Smooth muscle cell (in vitro differentiated cells): ENCODE results near the gene PMPCA. TPM values are rescaled to one million over a fixed set of nuclear protein-coding genes. Genes with fewer than 3 reads are reported as not detected.

Experiments used
- DNase-seq: peaks from one replicate; lab custom pipeline; 2025; ENCODE audit not compliant: unreplicated experiment; lab: John Stamatoyannopoulos, UW
- H2AFZ ChIP-seq: fragments of 200-600 bp; sonication (generic); 2 replicates; pipeline ENCODE4 v1.6.0; 2016; ENCODE audit warnings: antibody characterized with exemption, low read depth, mild to moderate bottlenecking
- H3F3A ChIP-seq: fragments of 200-600 bp; sonication (generic); 2 replicates; pipeline ENCODE4 v1.6.0; 2017; ENCODE audit warnings: antibody characterized with exemption, low read depth
- H3K27ac ChIP-seq: fragments of 200-600 bp; sonication (generic); 2 replicates; pipeline ENCODE4 v1.5.1; 2016; ENCODE audit warnings: low read depth, mild to moderate bottlenecking
- H3K27me3 ChIP-seq: fragments of 200-600 bp; sonication (generic); 2 replicates; pipeline ENCODE4 v1.6.1; 2016; ENCODE audit warnings: low read depth, mild to moderate bottlenecking
- H3K36me3 ChIP-seq: fragments of 200-600 bp; sonication (generic); 2 replicates; pipeline ENCODE4 v1.5.1; 2016; ENCODE audit warnings: low read depth
- H3K4me1 ChIP-seq: fragments of 200-600 bp; sonication (generic); 2 replicates; pipeline ENCODE4 v1.5.1; 2016; ENCODE audit warnings: low read depth
- H3K4me2 ChIP-seq: fragments of 200-600 bp; sonication (generic); 2 replicates; pipeline ENCODE4 v1.6.0; 2016; ENCODE audit warnings: mild to moderate bottlenecking
- H3K4me3 ChIP-seq: fragments of 200-600 bp; sonication (generic); 2 replicates; pipeline ENCODE4 v1.5.1; 2016; ENCODE audit warnings: mild to moderate bottlenecking
- H3K79me2 ChIP-seq: fragments of 200-600 bp; sonication (generic); 2 replicates; pipeline ENCODE4 v1.6.0; 2016; ENCODE audit warnings: low read depth, mild to moderate bottlenecking
- H3K9ac ChIP-seq: fragments of 200-600 bp; sonication (generic); 2 replicates; pipeline ENCODE4 v1.6.0; 2016; ENCODE audit warnings: low read depth
- H3K9me3 ChIP-seq: fragments of 200-600 bp; sonication (generic); replicated peaks from 2 replicates; pipeline ENCODE4 v1.5.1; 2016; ENCODE audit warnings: low read depth
- H4K20me1 ChIP-seq: fragments of 200-600 bp; sonication (generic); 2 replicates; pipeline ENCODE4 v1.6.0; 2016; ENCODE audit warnings: low read depth
- WGBS: methylation state at CpG from one replicate; pipeline ENCODE4 v1.1.7; 2016; ENCODE audit warnings: low lambda C conversion rate; 5-methylcytosine and 5-hydroxymethylcytosine counted together
- polyA plus RNA-seq: library from polyadenylated mRNA; unstranded; fragments of >200 nt; fragmentation: Nextera tagmentation; extraction: Ambion mirVana; gene quantifications from 2 replicates; pipeline ENCODE4 v1.2.1, GENCODE V29; 2016
- total RNA-seq: library from RNA; depleted of rRNA; stranded (reverse); fragments of >200 nt; gene quantifications from 2 replicates; pipeline ENCODE4 v1.2.3, GENCODE V29; 2014
- TF ChIP-seq, protein P1 (sequence below): fragments of 200-600 bp; sonication (generic); IDR thresholded peaks from 2 replicates; pipeline ENCODE4 v1.5.1; 2017; ENCODE audit warnings: borderline replicate concordance, mild to moderate bottlenecking, antibody characterized with exemption; ENCODE audit not compliant: insufficient read depth, poor library complexity, severe bottlenecking

Gene PMPCA
- total and polyA plus RNA-seq, 2 experiments from 2014 or later = 39.8 to 73.0 TPM

GRCh38 chr9:136429075-136429628 is 18.7 kb downstream of the PMPCA start:
- Histone ChIP-seq H3K4me1 (no peaks in the 10 kb centered on the region), H3K4me2 (no peak overlapping the region), H4K20me1 (peaks cover 20% of the 10 kb centered on the region), H3K9me3 (no peaks in the 10 kb centered on the region), H3K27ac (no peak overlapping the region), H3K79me2 (peaks cover 4% of the 10 kb centered on the region), H3K27me3 (no peaks in the 10 kb centered on the region), H3F3A (peaks cover 5% of the 10 kb centered on the region), H2AFZ (no peak overlapping the region), H3K36me3 (no peaks in the 10 kb centered on the region), H3K4me3 (no peak overlapping the region), H3K9ac (no peak overlapping the region)
- WGBS = 98% methylated on average over 20 of the region's 21 CpGs
- no peak for DNase-seq
- TF ChIP-seq, protein P1, sequence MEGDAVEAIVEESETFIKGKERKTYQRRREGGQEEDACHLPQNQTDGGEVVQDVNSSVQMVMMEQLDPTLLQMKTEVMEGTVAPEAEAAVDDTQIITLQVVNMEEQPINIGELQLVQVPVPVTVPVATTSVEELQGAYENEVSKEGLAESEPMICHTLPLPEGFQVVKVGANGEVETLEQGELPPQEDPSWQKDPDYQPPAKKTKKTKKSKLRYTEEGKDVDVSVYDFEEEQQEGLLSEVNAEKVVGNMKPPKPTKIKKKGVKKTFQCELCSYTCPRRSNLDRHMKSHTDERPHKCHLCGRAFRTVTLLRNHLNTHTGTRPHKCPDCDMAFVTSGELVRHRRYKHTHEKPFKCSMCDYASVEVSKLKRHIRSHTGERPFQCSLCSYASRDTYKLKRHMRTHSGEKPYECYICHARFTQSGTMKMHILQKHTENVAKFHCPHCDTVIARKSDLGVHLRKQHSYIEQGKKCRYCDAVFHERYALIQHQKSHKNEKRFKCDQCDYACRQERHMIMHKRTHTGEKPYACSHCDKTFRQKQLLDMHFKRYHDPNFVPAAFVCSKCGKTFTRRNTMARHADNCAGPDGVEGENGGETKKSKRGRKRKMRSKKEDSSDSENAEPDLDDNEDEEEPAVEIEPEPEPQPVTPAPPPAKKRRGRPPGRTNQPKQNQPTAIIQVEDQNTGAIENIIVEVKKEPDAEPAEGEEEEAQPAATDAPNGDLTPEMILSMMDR = no peak

DNA sequence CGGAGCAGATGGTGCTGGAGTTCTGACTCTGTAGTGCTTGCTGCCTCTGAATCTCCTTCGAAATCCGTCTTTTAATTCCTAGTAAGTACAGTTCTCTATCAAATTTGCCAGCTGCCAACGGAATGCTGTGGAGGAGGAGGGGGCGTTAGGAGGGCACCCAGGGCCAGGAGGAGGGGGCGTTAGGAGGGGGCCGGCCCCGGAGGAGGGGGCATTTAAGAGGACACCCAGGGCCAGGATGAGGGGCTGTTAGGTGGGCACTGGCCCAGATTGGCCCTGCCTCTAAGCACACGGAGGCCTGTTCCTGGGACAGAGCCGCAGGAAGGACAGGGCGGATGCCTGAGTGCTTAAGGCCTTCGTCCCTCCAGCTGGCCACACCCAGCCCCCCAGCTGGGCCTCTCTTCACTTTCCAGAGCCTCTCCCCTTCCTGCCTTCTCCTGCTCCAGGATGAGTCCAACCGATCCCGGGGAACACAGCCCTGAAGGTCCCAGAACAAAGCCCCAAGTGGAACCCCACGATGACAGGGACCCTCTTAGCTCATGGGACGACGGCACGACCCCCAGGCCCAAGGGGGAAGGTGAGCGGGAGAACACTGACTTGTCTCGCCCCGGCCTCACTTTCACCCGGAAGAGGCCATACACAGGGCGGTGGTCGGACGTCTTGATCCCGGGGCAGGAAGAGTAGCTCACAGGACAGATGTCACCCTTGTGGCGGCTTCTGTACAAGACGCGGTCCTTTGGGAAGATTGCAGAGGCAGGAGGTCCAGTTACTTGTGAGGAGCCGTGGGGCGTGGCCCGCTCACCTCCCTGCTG is 19.4 kb downstream of the PMPCA start:
- 94% methylated on average over 27 of the region's 32 CpGs for WGBS
- Histone ChIP-seq H3K9me3 (no peaks in the 10 kb centered on the region), H3K4me3 (no peak overlapping the region), H3K36me3 (no peaks in the 10 kb centered on the region), H4K20me1 (peaks cover 27% of the 10 kb centered on the region), H3K4me1 (no peaks in the 10 kb centered on the region), H3K27me3 (no peaks in the 10 kb centered on the region), H3K79me2 (peaks cover 4% of the 10 kb centered on the region), H3K4me2 (no peak overlapping the region), H3F3A (peaks cover 5% of the 10 kb centered on the region), H3K27ac (no peak overlapping the region), H3K9ac (no peak overlapping the region), H2AFZ (no peak overlapping the region)
- DNase-seq = no peak
- TF ChIP-seq, protein P1 = no peak

- no peak for DNase-seq
- TF ChIP-seq, protein P1 = no peak
- H3K9me3 ChIP-seq = no peaks in the 10 kb centered on the region
- H3F3A ChIP-seq = peaks cover 5% of the 10 kb centered on the region
- no peak overlapping the region for H3K9ac ChIP-seq
- H3K36me3 ChIP-seq = no peaks in the 10 kb centered on the region
- peaks cover 4% of the 10 kb centered on the region for H3K79me2 ChIP-seq
- no peaks in the 10 kb centered on the region for H3K27me3 ChIP-seq
- no peak overlapping the region for H2AFZ ChIP-seq
- H3K27ac ChIP-seq = no peak overlapping the region
- peaks cover 32% of the 10 kb centered on the region for H4K20me1 ChIP-seq
- no peak overlapping the region for H3K4me2 ChIP-seq
- 99% methylated on average over 22 of the region's 29 CpGs for WGBS
- H3K4me1 ChIP-seq = no peaks in the 10 kb centered on the region
- H3K4me3 ChIP-seq = no peak overlapping the region
Observed at GRCh38 chr9:136430588-136431234, 20.3 kb downstream of the PMPCA start.
